Measurements from ENCODE around the gene MOCS3. TPM values are rescaled to one million over a fixed set of nuclear protein-coding genes. Genes with fewer than 3 reads are reported as not detected.

Gene MOCS3
- total and polyA plus RNA-seq, 2 of the 4 experiments (the other 2 are of a cell fraction) = 3.3 to 9.9 TPM

GRCh38 chr20:50915424-50915823 lies 43.2 kb upstream of the MOCS3 start:
- Histone ChIP-seq H3K27me3 (ENCODE audit: control insufficient read depth, insufficient read depth, low read length) (no peaks in the 10 kb centered on the region), H3K23ac (ENCODE audit: low read depth, low read length) (no peak overlapping the region), H3K14ac (replicated peaks; ENCODE audit: low read depth, low read length) (no peak overlapping the region), H2BK20ac (ENCODE audit: low read depth, low read length) (no peak overlapping the region), H2BK15ac (ENCODE audit: low read depth, low read length) (no peak overlapping the region), H3K4me2 (ENCODE audit: low read depth, low read length) (no peak overlapping the region), H3K56ac (ENCODE audit: extremely low read depth, insufficient read depth, low read length) (no peak overlapping the region), H3K4ac (ENCODE audit: low read depth, low read length) (no peak overlapping the region), H4K5ac (ENCODE audit: low read depth, low read length) (no peak overlapping the region), H4K8ac (ENCODE audit: low read depth in 2 of 2, low read length in 2 of 2) (no peak overlapping the region), H3K4me3 (ENCODE audit: insufficient read depth, low read depth, low read length) (no peak overlapping the region), H2AFZ (replicated peaks; ENCODE audit: low read length, poor library complexity) (no peak overlapping the region), H2BK5ac (ENCODE audit: low read depth, low read length, poor library complexity, severe bottlenecking) (no peak overlapping the region), H3K27ac (ENCODE audit: insufficient read depth, low read length) (no peak overlapping the region), H3K9ac (ENCODE audit: low read depth, low read length) (no peak overlapping the region), H3K9me1 (ENCODE audit: insufficient read depth, low read length) (peaks cover 27% of the 10 kb centered on the region), H2AK9ac (replicated peaks; ENCODE audit: low read depth, low read length, poor library complexity) (no peak overlapping the region), H3K9me3 (ENCODE audit: control insufficient read depth, insufficient read depth, low read length) (no peaks in the 10 kb centered on the region), H4K20me1 (ENCODE audit: insufficient read depth, low read length) (peaks cover 96% of the 10 kb centered on the region), H4K91ac (ENCODE audit: insufficient read depth, low read depth, low read length) (no peak overlapping the region), H3K36me3 (ENCODE audit: control insufficient read depth, insufficient read depth, low read length) (0 out of 2 replicates have a peak, but pooled peaks cover 2% of the 10 kb centered on the region), H3K18ac (ENCODE audit: low read depth, low read length) (no peak overlapping the region), H3K79me1 (ENCODE audit: low read depth in 1 of 2, low read length in 2 of 2) (peaks cover 7 to 69% of the 10 kb centered on the region in 2 experiments; a peak in 2 of 4 replicates), H3K4me1 (ENCODE audit: control insufficient read depth, insufficient read depth, low read length) (peaks cover 31% of the 10 kb centered on the region), H2BK120ac (ENCODE audit: low read depth, low read length) (no peak overlapping the region), H2AK5ac (ENCODE audit: low read depth, low read length) (no peak overlapping the region)
- DNase-seq (peak; percentile 49), ATAC-seq (ENCODE audit: low read depth) (no peak)
- CTCF ChIA-PET = interaction anchor here (0.6 to 1.7 kb wide), 6 partner anchors 13 to 472 kb away, joined by 3 to 6 read pairs (median 4); no protein-coding TSS in a partner anchor
- 100% methylated on average over 1 of the region's 3 CpGs; no CpG with 5 or more reads in 1 of the 2 experiments for WGBS, 2 experiments (ENCODE audit: extremely low coverage in 2 of 2, insufficient read length in 1 of 2)
- intact Hi-C loops (cut with micrococcal nuclease) (no loop called here), dilution Hi-C loops (cut with HindIII; ENCODE audit: low sequenced_read_pairs, unreplicated experiment) (loop anchor here (25.0 kb wide), 1 partner anchor 103 kb away; no protein-coding TSS in a partner anchor), in situ Hi-C loops (cut with MboI; ENCODE audit: low sequenced_read_pairs) (no loop called here)
- no TSS peak for BruUV-seq (replicated peaks)
- peak; percentile 42 for TF ChIP-seq MAZ (IDR thresholded peaks at IDR 0.05; ENCODE audit: borderline replicate concordance, low read depth, low read length)
- no peak for TF ChIP-seq NFE2L2 (IDR thresholded peaks at IDR 0.05; ENCODE audit: low read depth, low read length)
- POLR2A ChIA-PET (ENCODE audit: unreplicated experiment) = no interaction called here
